Stimulated activated CD4-positive, alpha-beta T cell treated with anti-CD3 and anti-CD28 coated beads, Interleukin-12 subunit alpha, Interleukin-12 subunit beta, amount 100 ng/mL, for 4 hours (primary cell): ENCODE measurements around the gene EPS15.

Source experiments
- DNase-seq: peaks from one replicate; pipeline ENCODE4 v3.0.0-alpha.2; 2020

EPS15 gene

DNA sequence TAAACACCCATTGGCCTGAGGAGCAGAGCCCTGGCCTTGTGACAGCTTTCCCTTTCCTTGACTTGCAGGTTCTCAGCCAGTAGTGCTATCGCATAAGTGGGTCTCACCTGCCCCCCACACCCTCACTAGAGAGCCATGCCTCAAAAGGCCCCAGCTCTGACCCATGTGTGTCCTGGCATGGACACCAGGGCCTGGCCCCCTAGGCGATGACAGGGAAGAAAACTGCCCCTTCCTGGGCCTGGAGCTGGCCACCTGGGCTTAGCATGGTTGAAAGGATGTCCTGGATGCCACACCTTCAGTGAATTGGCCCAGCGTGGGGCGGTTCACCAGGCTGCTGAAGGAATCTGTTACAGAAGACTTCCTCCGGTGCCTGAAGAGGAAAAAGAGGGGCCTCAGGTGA, 207.2 kb downstream of the EPS15 start:
- no peak for DNase-seq

DNA sequence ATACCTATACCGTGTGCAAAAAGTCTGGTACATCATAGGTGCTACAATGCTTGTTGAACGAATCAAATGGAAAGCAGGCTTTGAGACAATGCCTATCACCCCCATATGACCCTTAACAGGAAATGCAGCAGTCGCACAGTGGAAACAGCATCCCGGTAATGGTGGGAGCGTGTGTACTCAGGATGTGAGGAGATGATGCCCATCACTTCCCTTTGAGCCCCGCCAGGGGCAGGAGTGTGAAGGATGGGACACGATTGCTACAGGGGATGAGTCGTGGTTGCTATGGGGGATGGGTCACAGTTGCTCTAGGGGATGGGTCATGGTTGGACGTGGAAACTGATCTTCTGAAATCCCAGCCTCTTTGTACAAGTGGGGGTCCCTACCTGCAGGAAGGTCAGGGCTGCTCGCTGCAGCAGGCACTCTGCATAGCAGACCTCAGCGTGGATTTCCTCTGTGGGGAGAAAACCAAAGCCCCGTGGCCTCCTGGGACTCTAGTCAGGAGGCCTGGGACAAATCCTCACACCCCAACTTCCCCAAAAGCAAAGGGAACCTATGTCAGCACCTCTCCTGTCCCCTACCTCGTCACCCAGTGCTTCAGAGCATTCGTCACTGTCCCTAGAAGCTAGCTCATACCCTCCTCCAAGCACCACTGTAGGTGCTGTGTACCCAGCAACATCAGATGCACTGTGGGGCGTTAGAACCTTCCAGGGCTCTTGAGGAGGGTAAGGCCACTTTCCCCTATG, 208.0 kb downstream of the EPS15 start:
- DNase-seq, result no peak

DNA sequence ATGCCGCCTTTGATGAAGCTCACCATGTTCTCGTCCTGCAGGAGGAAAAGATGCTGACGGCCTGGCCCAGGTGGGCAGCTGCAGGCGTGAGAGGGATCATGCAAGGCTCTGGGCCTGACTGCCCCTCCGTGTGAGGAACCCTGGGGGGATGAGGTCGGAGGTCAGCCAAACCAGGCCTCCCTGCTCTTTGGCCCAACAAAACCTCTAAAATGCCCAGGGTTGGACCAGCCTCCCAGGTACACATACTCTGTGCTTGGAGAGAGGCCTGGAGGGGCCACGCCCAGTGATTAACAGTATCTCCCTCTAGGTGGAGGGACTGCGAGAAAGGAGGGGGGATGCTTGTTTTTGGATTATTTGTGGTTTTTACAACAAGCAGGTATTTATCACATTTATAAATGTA, 209.8 kb downstream of the EPS15 start:
- DNase-seq, result no peak

DNA sequence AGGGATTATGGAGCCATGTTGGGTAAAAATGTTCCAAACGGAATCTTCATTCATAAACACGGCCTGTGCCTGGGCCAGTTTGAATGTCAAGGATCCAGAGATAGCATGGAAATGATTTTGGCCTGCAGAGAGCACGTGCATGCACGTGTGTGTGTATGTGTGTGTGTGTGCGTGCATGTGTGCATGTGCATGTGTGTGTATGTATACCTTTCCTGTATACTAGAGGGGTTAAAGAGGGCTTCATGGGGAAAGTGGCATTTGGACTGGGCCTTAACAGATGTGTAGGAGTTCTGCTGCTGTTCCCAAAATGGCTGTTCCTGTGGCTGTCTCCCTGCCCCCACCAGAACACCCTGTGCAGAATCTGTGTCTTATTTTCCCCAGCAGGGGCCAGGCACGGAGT, 210.4 kb downstream of the EPS15 start:
- DNase-seq, result no peak

DNA sequence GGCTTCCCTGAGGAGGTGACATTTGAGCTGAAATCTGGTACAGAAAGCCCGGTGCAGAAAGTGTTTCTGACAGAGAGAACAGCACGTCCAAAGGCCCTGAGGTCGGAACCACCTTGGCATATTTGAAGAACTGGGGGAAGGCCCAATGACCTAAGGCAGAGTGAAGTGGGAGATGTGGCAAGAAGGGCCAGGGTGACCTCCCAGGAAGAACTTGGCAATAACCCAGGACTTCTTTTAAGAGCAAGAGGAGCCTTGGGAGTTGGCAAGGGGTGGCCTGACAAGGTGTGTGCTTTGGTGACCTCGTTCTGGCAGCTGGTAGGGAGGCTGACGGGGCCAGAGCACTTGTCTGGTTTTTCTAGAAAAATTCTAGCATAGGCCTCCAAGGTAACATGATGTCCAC, 212.1 kb downstream of the EPS15 start:
- no peak for DNase-seq

DNA sequence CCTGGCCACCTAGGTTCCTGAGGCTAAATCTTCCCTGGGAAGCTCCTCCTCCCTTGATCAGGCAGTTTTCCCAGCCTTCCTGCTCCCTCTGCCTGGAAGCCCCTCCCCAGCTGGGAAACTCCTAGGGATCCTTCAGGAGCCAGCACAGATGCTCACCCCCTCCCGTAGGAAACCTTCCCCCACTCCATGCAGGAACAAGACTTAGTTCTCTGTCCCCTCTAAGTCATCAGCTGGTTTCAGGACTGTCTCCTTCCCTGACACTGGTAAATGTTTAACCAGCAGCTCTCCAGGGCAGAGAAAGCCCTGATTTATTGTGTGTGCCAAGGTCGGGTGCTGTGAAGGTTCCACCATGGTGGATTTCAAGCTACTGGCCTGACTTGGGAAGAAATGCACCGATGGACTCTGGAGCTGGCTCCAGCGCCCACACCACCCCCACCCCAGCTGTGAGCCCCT, 213.7 kb downstream of the EPS15 start:
- DNase-seq, result no peak

DNA sequence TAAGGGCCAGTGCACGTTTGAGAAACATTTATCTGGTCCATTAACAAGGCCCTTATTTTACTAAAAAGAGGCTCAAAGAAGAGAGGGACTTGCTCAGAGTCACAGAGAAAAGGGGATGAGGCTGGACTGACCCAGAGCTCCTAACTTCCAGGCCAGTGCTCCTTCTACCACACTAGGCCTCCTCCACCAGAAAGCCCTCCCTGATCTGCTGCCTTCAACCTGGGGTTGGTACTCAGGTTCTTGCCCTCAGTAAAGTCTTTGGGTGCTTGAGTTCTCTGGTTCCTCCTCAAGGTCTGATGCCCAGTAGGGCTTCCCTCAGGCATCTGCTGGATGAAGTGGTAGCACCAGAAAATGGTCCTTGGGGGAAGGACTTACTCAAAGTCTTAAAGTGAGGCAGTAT, 214.7 kb downstream of the EPS15 start:
- DNase-seq, result no peak
